GM18858 (cell line): ENCODE data around the gene BTRC.
A peak's percentile ranks its signal among the peaks of the same experiment; 100 is the strongest.
"Not testable (repeated sequence)": the region's sequence is repeated elsewhere in the genome, so short reads cannot be mapped to it uniquely, and the experiment has no call there.

Experiments
- ATAC-seq: cut with Tn5 transposase; IDR thresholded peaks from one replicate; pipeline ENCODE4 v1.9.1; 2021; ENCODE audit not compliant: unreplicated experiment

Gene BTRC

DNA sequence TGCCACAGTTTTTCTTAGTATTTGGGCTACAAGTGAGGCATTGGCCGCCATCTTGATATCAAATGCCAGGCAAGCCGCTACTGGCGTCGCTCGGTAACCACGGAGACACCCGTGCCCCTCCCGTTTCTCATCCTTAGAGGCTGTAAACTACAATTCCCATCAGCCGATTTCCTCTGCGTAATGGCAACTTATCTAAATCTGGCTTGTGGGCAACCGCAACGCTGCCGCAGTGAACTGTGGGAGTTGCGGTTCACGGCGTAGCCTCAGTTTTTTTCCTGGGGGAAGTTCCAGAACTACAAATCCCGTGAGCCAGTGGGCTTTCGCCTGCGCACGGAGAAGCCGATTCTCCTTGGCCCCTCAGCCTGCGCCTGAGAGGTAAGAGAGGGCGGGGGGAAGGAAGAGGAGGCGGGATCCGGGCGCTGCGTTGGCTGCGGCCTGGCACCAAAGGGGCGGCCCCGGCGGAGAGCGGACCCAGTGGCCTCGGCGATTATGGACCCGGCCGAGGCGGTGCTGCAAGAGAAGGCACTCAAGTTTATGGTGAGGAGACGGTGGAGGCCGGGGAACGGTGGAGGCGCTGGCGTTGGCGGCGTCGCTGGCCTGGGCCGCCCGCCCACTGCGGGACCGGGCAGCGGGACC is at the start of gene BTRC:
Gene BTRC, plus strand, starts transcription at position 474 of the 636 bp plus-strand sequence. Its CDS starts 16 bp downstream, at position 490.
- peak; percentile 85 for ATAC-seq

DNA sequence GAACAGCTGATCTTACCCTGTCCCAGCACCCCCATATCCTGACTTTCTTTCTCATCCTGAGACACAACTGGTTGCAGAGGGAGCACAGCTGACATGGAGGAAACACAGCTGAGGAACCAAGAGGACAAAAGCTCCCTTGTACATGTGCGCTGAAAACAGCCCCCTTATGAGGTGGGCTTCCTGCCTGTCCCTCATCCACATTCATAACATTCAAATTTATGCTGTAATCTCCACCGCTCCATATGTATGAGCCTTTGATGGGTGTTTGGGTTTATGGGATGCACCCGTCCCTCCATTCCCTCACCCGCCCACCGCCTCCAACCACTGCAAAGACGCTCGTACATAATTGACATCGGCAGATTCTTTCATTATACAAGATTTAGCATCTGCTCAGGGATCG is 49.6 kb upstream of the BTRC start:
- ATAC-seq = no peak

DNA sequence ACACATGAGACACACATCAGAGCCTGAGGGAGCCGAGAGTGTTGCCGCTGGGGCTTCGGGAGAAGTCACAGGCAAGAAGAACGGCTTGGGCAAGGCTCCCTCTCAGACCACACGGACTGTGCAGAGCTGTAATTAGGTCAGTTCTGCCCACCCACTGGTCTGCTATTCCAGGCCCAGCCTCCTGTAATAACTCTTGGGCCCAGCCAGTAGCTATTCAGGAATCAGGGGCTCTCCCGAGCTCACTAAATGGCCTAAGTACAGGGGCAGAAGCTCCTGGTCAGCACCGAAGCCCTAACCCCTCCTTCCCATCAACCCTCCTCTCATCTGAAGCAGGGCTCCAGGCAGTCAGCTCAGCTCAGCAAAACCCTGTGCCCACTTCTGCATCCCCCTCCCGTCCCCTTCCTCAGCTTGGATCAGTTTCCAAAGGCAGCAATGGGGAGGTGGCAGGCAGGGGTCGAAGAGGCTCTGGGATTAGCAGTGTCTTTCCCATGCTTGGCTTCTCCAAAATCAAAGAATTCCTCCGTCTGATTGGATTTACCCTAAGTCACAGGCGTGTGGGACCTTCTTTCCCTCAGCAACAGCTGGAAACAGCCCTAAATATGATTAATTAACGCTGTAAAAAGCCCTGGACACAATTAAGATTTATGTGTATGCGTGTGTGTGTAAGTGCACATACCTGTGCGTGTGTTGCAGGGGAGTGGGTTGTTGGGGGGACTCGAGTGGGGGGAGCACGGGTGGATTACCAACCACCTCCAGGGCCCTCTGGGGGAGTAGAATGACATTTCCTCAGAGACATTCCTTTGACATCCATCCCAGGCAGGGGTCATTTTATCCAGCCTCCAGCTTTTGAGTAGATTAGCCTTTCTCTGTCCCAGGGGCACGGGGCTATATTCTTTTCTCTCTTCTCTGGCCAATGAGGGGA is 48.4 kb upstream of the BTRC start:
- ATAC-seq = no peak

DNA sequence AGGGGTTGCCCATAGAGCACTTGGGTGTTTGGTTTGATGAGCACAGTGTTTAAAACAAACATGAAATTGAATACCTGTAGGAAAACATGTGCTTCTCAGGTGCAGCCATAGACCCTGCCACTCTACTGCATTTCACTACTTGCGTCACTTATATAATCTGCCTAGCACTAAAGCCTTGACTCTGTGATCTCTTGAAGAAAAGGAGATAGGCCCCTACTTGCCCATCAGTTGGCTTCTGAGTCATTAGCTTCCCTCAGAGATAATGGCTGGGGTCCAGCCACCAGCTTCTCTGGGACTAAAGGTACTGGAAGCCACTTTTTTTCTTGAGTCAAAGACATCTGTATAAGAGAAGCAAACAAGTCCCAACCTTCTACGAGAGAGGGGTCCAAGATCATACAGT is 45.9 kb upstream of the BTRC start:
- no peak for ATAC-seq

DNA sequence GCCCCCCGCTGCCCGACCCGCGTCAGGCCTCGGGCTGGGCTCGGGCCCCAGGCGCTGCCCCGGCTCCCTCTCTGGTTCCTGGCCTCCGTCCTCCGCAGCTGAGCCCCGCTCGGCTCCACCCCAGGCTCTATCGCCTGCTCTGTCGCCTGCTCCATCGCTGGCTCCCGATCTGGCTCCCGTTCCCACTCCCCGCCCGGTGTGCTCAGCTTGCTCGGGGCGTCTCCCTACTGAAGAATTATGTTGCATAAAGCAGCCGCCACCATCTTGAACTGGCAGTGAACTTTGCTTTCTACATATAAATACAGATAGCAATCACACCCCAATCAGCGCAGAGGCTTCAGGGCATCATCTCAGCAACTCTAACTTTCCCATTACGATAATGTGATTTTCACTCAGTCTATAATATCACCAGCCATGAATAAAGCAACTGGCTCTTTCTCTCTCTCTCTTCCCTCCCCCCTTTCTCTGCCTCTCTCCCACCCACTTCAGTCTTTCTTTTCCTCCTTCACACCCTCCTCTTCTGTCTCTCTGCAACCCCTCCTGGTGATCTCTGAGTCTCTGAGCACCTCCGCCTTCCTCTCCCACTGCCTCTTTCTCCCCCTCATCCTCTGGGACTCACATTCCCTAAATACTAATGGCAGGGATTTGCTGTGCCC is 43.3 kb upstream of the BTRC start:
- ATAC-seq = no peak

DNA sequence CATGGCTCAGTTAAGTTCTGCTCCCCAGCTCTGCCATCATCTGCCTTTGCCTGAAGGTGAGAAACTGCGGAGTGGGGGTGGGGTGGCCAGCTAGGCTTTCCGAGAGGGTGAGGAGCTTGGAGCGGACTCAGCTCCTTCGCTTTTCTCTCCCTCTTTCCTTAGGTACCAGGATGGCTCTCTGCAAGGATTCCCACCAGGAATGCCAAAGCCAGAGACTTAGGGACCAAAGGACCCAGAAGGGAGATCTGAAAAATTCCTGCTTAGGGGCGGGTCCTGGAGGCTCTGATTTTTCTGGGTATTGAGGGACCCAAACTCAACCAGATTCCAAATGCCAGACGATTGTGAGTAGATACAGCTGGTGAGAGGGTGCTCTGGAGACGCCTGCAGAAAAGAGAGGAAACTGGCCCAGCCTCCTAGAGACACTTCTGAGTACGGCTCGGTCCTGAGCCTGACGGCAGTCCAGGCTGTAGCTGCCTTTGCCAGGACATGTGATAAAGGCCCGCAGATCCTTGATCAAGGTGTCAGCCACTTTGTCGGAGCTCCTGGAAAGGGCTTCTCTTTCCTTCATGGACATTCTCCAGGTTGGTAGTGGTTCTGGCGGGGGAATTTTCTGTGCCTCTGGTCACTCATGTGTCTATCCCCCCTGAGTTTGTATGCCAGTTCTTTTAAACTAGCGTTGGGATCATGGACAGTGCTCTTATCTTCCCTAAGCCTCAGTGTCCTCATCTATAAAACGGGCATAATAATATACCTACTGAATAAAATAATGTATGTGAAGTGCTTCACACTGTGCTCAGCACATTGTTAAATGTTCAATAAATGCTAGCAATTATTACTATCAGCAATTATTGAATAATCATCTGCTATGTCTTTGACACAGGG is 42.5 kb upstream of the BTRC start:
- no peak for ATAC-seq

DNA sequence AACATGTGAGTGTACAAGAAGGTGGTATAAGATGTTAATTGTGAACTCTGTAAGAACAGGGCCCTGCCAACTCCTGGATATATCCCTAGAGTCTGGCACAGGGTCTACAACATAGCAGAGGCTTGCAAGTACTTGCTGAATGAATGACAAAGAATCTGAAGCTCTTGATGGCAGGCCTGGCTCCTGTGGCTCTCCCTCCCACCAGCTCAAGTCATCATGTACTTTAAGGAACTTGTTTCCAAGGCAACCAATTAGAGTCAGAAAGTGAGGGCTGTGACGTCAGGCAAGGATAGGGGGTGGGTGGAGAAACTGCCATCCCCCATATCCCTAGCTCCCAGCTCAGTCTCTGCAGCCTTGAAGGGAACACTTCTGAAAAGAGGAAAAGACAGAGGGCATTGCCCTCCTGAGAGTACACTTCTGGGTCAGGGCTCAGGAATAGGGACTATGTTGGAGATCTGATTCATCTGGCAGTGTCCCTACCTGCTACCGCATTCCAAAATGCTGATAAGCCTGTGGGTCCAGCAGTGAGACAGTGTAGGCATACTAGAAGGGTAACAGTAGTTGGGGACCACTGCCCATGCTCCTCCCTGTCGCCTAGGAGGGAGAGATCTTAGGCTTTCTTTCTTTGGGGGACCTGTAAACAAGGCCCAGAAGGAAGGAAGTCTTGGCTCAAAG is 34.6 kb upstream of the BTRC start:
- no peak for ATAC-seq

DNA sequence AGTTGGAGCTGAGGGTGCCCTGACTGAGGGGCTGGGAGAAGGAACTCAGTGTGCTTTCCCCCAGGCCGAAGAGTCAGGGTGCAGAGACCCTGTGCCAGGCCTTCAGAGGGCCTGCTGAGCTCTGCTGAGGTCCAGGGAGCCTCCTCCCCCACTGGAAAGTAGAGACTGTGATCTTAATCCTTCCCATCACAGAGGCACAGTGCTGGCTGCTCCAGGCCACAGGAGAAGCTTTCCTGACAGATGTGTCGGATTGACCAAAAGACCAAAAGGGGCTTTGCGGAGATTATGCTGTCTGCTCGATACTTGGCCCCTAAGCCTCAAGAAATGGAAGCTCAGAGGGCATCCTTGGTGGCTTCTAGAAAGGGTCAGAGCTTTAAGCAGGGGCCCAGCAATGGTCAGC is 32.9 kb upstream of the BTRC start:
- no peak for ATAC-seq

DNA sequence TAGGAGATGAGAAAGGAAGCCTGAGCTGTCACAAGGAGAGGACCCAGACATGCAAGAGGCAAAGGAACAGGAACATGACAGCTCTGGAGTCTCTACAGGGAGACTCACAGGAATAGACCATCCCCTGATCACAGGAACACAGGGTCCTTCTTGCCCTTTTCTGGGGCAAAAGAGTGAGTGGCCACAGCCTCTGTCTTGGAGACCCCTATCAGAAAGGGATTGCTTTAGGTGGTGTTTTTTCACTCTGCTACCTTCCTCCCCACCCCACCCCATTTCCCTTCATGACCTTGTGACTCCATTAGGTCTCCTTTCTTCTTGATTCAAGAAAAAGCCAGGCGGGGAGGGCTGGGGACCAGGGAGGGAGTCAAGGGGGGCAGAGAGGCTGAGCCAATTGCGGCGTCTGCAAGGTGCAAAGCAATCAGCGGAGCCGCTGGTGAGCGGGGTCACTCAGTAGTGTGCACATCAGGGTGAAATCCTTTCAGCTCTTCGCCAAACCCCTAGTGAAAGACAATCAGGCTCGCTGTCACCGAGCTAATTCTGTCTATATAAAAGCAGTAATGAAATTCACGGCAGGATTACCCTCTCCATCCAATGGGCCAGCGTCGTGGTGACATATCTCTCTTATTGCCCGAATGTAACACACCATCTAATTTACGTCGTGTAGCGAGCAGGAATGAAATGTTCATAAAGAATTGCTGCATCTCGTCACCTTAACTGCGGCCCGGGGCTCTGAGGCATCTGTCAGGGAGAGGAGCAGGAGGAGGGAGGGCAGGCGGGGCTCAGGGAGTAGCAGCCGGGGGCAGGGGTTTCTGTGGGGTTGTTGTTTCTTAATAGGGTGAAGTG is 31.5 kb upstream of the BTRC start:
- no peak for ATAC-seq

DNA sequence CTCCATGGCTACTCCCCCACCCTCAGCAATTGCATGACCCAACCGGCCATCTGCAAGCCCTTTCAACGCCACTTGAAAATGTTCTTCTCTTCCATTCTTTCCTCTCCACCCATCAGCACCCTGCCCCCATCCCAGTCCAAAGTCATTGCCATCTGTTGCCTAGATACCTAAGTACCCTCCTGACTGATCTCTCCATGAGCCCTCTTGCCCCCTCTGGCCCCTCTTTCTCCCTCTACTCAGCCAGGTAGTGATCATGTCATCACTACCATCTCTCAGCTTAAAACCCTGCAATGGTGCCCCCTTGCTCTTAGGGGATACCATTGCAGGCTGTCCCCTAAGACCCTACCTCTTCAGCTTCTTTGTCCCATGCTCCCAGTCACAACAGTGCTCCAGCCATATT is 30.5 kb upstream of the BTRC start:
- ATAC-seq = no peak

DNA sequence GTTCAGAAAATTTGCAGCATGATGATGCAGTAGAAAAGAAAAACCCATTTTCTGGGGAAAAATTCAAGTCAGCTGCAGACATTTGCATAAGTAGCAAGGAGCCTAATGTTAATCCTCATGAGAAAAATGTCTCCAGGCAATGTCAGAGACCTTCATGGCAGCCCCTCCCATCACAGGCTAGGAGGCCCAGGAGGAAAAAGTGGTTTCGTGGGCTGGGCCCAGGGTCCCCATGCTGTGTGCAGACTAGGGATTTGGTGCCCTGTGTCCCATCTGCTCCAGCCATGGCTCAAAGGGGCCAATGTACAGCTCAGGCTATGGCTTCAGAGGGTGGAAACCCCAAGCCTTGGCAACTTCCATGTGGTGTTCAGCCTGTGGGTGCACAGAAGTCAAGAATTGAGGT is 26.5 kb upstream of the BTRC start:
- not testable (repeated sequence) for ATAC-seq

DNA sequence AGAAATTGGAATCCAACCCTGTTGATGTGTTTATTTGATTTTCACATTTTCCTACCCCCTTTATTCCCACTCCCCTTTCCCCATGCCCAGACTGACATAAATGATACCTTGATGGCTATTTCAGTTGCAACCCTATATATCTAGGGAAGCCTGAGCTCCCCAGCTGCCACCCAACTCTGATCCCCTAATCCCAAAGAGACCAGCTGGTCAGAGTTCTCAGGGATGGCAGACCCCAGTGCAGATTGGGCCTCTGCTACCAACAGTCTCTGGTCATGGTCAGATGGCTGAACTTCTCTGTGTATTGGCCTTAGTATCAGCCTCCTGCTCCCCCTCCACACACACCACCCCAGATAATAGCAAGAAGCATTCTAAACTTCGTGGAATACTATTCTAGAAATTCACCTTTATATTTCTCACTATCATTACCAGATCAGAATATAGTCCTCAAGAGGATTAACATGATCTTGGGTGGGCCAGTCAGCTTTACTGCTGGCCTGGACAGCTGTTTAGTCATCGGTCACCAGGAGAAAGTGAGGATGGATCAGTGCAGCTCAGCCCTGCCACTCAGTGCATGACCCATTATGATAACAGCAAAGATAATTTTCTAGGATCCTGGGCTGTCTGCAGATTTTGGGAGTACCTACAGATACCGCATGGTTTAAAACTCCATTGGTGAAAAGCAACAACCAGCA is 24.5 kb upstream of the BTRC start:
- ATAC-seq = no peak

DNA sequence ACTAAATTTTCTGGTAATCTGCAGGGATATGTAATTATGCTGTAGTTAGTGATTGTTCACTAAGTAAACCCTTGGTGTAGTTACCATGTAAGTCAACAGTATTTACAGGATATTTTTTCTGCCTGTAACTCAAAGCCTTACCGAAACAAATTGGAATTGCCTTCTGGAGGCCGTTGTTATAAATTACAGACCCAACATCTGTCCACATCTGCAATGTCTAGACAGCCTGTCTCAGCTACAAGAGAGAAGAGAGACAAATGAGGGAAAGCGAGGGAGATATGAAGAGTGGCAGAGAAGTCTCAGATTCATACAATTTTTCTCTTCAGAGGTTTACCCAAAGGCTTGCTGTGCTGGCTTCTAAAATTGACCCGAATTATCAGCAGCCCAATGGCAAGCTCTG is 23.7 kb upstream of the BTRC start:
- no peak for ATAC-seq

DNA sequence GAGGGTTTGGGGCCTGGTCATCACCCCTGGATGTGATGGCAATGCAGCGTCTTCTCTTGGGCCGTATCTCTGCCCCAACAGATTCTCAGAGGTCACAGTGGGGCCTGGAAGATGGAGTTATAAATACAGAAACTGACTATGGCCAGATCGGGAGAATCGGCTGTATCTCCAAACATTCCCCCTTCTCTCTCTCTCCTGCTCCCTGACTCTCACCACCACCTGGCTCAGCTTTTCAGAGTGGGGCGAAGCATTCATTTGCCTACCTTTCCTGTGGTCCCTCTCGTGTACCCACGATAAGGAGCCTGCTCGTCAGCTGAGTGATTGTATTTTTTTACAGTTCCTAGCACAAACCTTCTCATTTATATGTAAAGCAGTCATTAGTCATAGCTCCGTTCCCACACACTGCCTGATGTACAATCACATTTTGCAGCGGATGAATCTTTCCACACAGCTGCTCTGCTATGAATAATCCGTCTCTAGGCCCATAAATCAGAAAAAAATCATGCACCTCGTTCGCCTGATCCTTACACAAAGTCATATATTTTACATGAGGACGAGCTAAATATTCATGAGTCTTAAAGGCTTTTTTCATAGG is 23.2 kb upstream of the BTRC start:
- ATAC-seq = no peak

DNA sequence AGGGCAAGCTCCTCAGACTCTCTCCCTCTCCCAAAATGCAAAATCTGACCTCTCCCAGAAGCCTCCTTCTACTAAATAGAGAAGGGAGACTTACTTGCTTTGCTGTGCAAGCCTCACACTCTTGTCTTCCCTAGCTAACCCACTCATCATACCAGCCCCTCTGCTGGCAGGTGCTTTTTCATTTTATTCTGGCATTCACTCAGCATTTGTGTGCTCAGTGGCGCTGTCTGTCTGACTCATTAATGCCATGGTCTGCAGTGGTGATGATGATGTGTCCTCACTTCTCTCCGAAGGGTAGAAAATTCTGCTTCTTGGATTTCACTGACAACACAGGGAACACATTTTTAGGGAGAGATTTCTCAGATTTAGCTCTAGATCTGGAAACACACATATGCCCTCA is 22.0 kb upstream of the BTRC start:
- no peak for ATAC-seq

DNA sequence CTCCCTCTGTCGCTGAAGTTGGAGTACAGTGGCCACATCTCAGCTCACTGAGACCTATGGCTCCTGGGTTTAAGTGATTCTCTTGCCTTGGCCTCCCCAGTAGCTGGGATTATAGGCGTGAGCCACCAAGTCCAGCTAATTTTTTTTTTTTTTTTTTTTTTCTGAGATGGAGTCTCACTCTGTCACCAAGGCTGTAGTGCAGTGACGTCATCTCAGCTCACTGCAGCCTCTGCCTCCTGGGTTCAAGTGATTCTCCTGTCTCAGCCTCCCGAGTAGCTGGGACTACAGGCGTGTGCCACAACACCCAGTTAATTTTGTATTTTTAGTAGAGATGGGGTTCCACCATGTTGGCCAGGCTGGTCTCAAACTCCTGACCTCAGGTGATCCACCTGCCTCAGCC is 19.7 kb upstream of the BTRC start:
- not testable (repeated sequence) for ATAC-seq

DNA sequence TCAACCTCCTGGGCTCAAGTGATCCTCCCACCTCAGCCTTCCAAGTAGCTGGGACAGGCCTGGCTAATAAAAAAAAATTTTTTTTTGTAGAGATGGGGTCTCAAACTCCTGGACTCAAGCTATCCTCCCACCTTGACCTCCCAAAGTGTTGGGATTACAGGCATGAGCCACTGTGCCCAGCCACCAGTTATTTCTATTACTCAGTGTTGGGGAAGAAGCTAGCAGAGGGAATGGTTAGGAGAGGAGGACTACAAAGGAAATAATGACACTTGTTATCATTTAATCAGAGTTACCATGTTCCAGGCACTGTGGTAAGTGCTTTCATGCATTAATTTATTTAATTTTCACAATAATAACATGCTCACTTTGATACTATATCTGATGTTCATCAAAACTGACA is 17.6 kb upstream of the BTRC start:
- no peak for ATAC-seq

DNA sequence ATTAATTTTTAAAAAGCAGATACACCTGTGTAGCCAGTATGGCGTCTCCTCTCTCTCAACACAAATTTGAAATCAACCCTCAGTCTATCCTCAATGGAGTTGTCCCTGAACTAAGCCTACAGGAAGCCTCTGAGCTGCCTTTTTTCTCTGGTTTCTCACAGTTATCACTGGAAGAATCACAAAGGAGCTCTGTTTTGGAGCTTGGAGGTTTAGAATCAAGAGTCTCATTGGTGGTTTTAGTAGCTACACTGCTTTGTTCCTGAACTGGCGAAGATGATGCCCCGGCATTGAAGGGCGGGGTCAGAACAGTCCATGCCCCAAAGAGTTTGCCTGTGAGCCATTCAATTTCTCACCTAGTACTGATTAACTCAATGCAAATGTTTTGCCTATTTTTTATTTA is 16.1 kb upstream of the BTRC start:
- no peak for ATAC-seq

DNA sequence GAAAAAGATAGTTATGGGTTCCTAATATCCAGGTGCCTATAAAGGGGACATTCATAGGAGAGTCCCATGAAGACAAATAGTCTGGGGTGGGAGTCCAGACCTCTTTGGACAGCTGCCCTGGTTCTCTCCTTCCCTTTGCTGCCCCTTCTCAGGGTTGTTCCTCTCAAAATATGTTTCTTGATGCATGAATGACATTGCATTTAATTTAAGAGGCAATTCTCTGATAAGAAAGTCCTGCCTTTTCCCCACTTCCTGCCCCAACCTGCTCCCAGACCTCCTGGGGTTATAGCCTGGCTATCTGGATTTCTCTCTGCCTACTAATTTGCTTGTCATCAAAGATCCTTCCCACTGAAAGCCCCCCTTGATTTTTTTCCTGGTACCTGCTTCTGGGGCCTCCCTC is 12.5 kb upstream of the BTRC start:
- ATAC-seq = no peak
